DOHH2 (cell line): Measurements from ENCODE around the gene RRM2.

Source experiments
- H3F3A ChIP-seq: fragments of 200-600 bp; sonication (generic), shearing (Covaris generic); 2 replicates; pipeline ENCODE4 v1.6.0; 2016; ENCODE audit warnings: antibody characterized with exemption, mild to moderate bottlenecking; ENCODE audit not compliant: control insufficient read depth, insufficient read depth
- H3K27ac ChIP-seq: fragments of 200-600 bp; sonication (generic); 2 replicates; pipeline ENCODE4 v1.5.1; 2014; ENCODE audit warnings: low read depth, mild to moderate bottlenecking, low read length, moderate library complexity
- H3K27me3 ChIP-seq: fragments of 200-600 bp; sonication (generic); 2 replicates; pipeline ENCODE4 v1.6.1; 2014; ENCODE audit warnings: mild to moderate bottlenecking, low read length, mixed read lengths; ENCODE audit not compliant: control insufficient read depth
- H3K36me3 ChIP-seq: fragments of 200-600 bp; sonication (generic); 2 replicates; pipeline ENCODE4 v1.6.1; 2014; ENCODE audit warnings: mild to moderate bottlenecking, low read length, moderate library complexity, mixed read lengths; ENCODE audit not compliant: control insufficient read depth
- H3K4me1 ChIP-seq: fragments of 200-600 bp; sonication (generic); 2 replicates; pipeline ENCODE4 v1.6.1; 2014; ENCODE audit warnings: mild to moderate bottlenecking, low read length, mixed read lengths; ENCODE audit not compliant: control insufficient read depth
- H3K4me2 ChIP-seq: fragments of 200-600 bp; sonication (generic); 2 replicates; pipeline ENCODE4 v1.6.0; 2014; ENCODE audit warnings: mild to moderate bottlenecking, low read length, moderate library complexity
- H3K4me3 ChIP-seq: fragments of 200-600 bp; sonication (generic); 2 replicates; pipeline ENCODE4 v1.5.1; 2014; ENCODE audit warnings: mild to moderate bottlenecking, low read length, mixed read lengths
- H3K79me2 ChIP-seq: fragments of 200-600 bp; sonication (generic); 2 replicates; pipeline ENCODE4 v1.6.1; 2014; ENCODE audit warnings: mild to moderate bottlenecking, low read length, mixed read lengths; ENCODE audit not compliant: control insufficient read depth
- H3K9me2 ChIP-seq: fragments of 200-600 bp; sonication (generic); replicated peaks from 2 replicates; pipeline ENCODE4 v1.6.1; 2014; ENCODE audit warnings: mild to moderate bottlenecking, low read length, mixed read lengths; ENCODE audit not compliant: control insufficient read depth
- H3K9me3 ChIP-seq: fragments of 200-600 bp; sonication (generic); 2 replicates; pipeline ENCODE4 v1.6.1; 2014; ENCODE audit warnings: antibody characterized with exemption, low read length, mixed read lengths; ENCODE audit not compliant: control insufficient read depth, insufficient read depth
- H4K20me1 ChIP-seq: fragments of 200-600 bp; sonication (generic); 2 replicates; pipeline ENCODE4 v1.6.0; 2014; ENCODE audit warnings: low read depth, mild to moderate bottlenecking, antibody characterized with exemption, low read length, moderate library complexity; ENCODE audit not compliant: control insufficient read depth, insufficient read depth
- EZH2phosphoT487 ChIP-seq: fragments of 200-600 bp; sonication (generic); IDR thresholded peaks from 2 replicates; pipeline ENCODE4 v1.6.1; 2017; ENCODE audit warnings: borderline replicate concordance, mild to moderate bottlenecking, antibody characterized with exemption, low read length, moderate library complexity, mixed read lengths
- TF ChIP-seq, protein P1 (sequence below): fragments of 200-600 bp; sonication (generic); IDR thresholded peaks from one replicate; pipeline ENCODE4 v1.5.1; 2014; ENCODE audit warnings: antibody characterized with exemption, mild to moderate bottlenecking, low read depth, low read length; ENCODE audit not compliant: poor library complexity, severe bottlenecking

The RRM2 gene

GRCh38 chr2:10159086-10159485 is 36.5 kb downstream of the RRM2 start:
- Histone ChIP-seq H3K4me3 (no peak overlapping the region), H3K36me3 (no peaks in the 10 kb centered on the region), H3K27ac (no peak overlapping the region)

DNA sequence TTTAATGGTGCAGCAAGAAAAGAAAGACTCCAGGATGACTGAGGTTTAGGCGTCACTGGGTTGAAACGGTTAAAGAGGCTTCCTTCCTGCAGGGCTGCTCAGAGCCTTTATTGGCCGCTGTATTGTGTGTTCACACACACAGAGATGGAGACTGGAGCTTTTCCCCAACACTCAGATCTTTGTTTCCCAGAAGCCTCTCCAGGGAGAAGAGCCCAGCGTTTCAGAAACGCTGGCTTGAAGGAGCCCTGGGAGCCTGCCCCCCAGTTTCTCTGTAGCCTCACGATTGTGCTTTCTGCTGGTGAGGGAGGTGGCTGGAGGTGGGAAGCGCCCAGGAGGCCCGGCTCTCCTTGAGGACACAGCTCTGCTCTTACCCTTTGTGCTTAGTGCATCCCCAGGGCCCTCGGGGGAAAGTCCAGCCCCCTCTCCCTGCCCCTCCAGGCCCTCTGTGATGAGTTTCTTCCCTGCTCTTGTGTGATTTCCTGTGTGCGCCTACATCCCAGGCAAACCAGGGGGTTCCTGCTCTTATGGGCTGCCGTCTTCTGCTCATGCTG is 37.1 kb downstream of the RRM2 start:
- H3K79me2 ChIP-seq: no peaks in the 10 kb centered on the region
- H3K4me3 ChIP-seq: no peak overlapping the region
- H3K4me1 ChIP-seq: 0 out of 2 replicates have a peak, but pooled peaks cover 2% of the 10 kb centered on the region
- no peaks in the 10 kb centered on the region for H3K9me2 ChIP-seq
- no peak overlapping the region for H3K27ac ChIP-seq
- H3K9me3 ChIP-seq: no peaks in the 10 kb centered on the region
- H4K20me1 ChIP-seq: 0 out of 2 replicates have a peak, but pooled peaks cover 4% of the 10 kb centered on the region
- no peaks in the 10 kb centered on the region for H3K27me3 ChIP-seq
- H3K36me3 ChIP-seq: no peaks in the 10 kb centered on the region
- TF ChIP-seq, protein P1, sequence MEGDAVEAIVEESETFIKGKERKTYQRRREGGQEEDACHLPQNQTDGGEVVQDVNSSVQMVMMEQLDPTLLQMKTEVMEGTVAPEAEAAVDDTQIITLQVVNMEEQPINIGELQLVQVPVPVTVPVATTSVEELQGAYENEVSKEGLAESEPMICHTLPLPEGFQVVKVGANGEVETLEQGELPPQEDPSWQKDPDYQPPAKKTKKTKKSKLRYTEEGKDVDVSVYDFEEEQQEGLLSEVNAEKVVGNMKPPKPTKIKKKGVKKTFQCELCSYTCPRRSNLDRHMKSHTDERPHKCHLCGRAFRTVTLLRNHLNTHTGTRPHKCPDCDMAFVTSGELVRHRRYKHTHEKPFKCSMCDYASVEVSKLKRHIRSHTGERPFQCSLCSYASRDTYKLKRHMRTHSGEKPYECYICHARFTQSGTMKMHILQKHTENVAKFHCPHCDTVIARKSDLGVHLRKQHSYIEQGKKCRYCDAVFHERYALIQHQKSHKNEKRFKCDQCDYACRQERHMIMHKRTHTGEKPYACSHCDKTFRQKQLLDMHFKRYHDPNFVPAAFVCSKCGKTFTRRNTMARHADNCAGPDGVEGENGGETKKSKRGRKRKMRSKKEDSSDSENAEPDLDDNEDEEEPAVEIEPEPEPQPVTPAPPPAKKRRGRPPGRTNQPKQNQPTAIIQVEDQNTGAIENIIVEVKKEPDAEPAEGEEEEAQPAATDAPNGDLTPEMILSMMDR: no peak
- TF ChIP-seq EZH2phosphoT487: no peak
- no peaks in the 10 kb centered on the region for H3F3A ChIP-seq
- no peak overlapping the region for H3K4me2 ChIP-seq

More at GRCh38 chr2:10159086-10159485, 36.5 kb downstream of the RRM2 start:
- no peaks in the 10 kb centered on the region for H3F3A ChIP-seq
- 0 out of 2 replicates have a peak, but pooled peaks cover under 1% of the 10 kb centered on the region for H3K4me1 ChIP-seq
- H3K9me3 ChIP-seq: no peaks in the 10 kb centered on the region
- no peaks in the 10 kb centered on the region for H3K9me2 ChIP-seq
- no peak overlapping the region for H3K4me2 ChIP-seq
- no peaks in the 10 kb centered on the region for H3K27me3 ChIP-seq
- no peak for TF ChIP-seq EZH2phosphoT487
- TF ChIP-seq, protein P1: no peak
- H3K79me2 ChIP-seq: no peaks in the 10 kb centered on the region
- H4K20me1 ChIP-seq: no peaks in the 10 kb centered on the region

GRCh38 chr2:10160203-10160955 is 37.8 kb downstream of the RRM2 start:
- Histone ChIP-seq H3K27me3 (no peaks in the 10 kb centered on the region), H3K9me2 (no peaks in the 10 kb centered on the region), H3K4me3 (no peak overlapping the region), H3K4me2 (no peak overlapping the region), H4K20me1 (0 out of 2 replicates have a peak, but pooled peaks cover 4% of the 10 kb centered on the region), H3K4me1 (0 out of 2 replicates have a peak, but pooled peaks cover 2% of the 10 kb centered on the region), H3K9me3 (no peaks in the 10 kb centered on the region), H3K36me3 (no peaks in the 10 kb centered on the region), H3K27ac (no peak overlapping the region), H3F3A (no peaks in the 10 kb centered on the region), H3K79me2 (no peaks in the 10 kb centered on the region)
- TF ChIP-seq, protein P1: no peak
- no peak for TF ChIP-seq EZH2phosphoT487
